Lower leg skin (tissue), 4 donors: ENCODE data around the gene HYLS1. TPM values are rescaled to one million over a fixed set of nuclear protein-coding genes. Genes with fewer than 3 reads are reported as not detected.
A peak's percentile ranks its signal among the peaks of the same experiment; 100 is the strongest.

Experiments used
- DNase-seq, 2 donors: peaks; one replicate each; pipeline ENCODE4 v3.0.0-alpha.2; 2019; ENCODE audit warnings: low spot score in 2 of 2
- H3K4me3 ChIP-seq: fragments of 200-600 bp; sonication (generic); 2 replicates; pipeline ENCODE4 v1.5.1; 2017; ENCODE audit warnings: mild to moderate bottlenecking, low read depth; ENCODE audit not compliant: poor library complexity, severe bottlenecking
- POLR2A ChIP-seq, 2 donors: fragments of 450-650 bp; IDR thresholded peaks; one replicate each; pipeline ENCODE4 v1.6.1; 2016 to 2017; ENCODE audit warnings: antibody characterized with exemption in 2 of 2, mild to moderate bottlenecking in 1 of 2, moderate library complexity in 1 of 2
- WGBS, 2 donors: methylation state at CpG; one replicate each; pipeline ENCODE4 v1.1.5; 2018; 5-methylcytosine and 5-hydroxymethylcytosine counted together
- intact Hi-C: fragments of 100-400 bp; cut with DNase I; formaldehyde crosslinking; loops from one replicate; pipeline ENCODE4 v1.15.0; 2023; ENCODE audit warnings: low total_unique reads
- total RNA-seq, 4 donors: library from RNA; depleted of rRNA; stranded (reverse); fragments of >200 nt; gene quantifications; one replicate each; pipeline ENCODE4 v1.1.0, GENCODE V29; 2016
- TF ChIP-seq, protein P1 (sequence below), 3 donors: fragments of 450-650 bp; IDR thresholded peaks; one replicate each; pipeline ENCODE4 v1.5.1; 2016; ENCODE audit warnings: antibody characterized with exemption in 3 of 3, mild to moderate bottlenecking in 3 of 3, moderate library complexity in 2 of 3

Gene HYLS1
- total RNA-seq, 4 donors from 2014 or later, result 0.99 to 2.8 (median 2.0) TPM

DNA sequence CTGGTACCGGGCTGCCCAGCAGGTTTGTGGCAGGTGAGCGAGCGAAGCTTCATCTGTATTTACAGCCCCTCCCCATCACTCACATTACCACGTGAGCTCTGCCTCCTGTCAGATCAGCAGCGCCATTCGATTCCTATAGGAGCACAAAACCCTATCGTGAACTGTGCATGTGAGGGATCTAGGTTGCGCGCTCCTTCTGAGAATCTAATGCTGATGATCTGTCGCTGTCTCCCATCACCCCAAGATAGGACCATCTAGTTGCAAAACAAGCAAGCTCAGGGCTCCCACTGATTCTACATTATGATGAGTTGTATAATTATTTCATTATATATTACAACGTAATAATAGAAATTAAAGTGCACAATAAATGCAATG, 42.6 kb downstream of the HYLS1 start:
- WGBS, 2 donors, result 92 to 93% methylated on average over 11 of the region's 11 CpGs
- no peak overlapping the region for H3K4me3 ChIP-seq
- intact Hi-C loops, result no loop called here
- TF ChIP-seq POLR2A (IDR thresholded peaks at IDR 0.05), result no peak
- TF ChIP-seq, protein P1, sequence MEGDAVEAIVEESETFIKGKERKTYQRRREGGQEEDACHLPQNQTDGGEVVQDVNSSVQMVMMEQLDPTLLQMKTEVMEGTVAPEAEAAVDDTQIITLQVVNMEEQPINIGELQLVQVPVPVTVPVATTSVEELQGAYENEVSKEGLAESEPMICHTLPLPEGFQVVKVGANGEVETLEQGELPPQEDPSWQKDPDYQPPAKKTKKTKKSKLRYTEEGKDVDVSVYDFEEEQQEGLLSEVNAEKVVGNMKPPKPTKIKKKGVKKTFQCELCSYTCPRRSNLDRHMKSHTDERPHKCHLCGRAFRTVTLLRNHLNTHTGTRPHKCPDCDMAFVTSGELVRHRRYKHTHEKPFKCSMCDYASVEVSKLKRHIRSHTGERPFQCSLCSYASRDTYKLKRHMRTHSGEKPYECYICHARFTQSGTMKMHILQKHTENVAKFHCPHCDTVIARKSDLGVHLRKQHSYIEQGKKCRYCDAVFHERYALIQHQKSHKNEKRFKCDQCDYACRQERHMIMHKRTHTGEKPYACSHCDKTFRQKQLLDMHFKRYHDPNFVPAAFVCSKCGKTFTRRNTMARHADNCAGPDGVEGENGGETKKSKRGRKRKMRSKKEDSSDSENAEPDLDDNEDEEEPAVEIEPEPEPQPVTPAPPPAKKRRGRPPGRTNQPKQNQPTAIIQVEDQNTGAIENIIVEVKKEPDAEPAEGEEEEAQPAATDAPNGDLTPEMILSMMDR (IDR thresholded peaks at IDR 0.05), result no peak
- no peak for DNase-seq

DNA sequence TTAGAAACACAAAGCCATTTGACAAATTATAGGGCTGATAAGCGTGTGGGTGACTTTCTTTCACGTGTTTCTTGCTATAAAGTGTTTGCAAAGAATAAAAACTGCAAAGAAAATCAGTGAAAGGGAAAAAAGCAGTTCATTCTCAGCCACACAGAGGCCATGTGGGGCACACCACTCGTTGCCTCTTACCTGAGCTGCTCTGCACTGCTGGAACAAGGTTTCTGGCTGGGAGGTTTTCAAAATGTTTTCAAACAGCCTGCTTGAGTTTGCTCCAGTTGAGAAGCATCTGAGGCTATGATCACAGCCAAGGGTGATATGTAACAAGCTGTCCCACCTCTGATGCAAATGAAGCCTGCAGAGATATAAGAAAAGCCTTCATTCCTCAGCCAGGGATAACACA, 43.6 kb downstream of the HYLS1 start:
- intact Hi-C loops, result no loop called here
- no peak for DNase-seq
- no peak overlapping the region for H3K4me3 ChIP-seq
- TF ChIP-seq, protein P1 (IDR thresholded peaks at IDR 0.05), result no peak
- TF ChIP-seq POLR2A (IDR thresholded peaks at IDR 0.05), result no peak
- WGBS, 2 donors, result 53 to 66% methylated on average over 3 of the region's 3 CpGs

DNA sequence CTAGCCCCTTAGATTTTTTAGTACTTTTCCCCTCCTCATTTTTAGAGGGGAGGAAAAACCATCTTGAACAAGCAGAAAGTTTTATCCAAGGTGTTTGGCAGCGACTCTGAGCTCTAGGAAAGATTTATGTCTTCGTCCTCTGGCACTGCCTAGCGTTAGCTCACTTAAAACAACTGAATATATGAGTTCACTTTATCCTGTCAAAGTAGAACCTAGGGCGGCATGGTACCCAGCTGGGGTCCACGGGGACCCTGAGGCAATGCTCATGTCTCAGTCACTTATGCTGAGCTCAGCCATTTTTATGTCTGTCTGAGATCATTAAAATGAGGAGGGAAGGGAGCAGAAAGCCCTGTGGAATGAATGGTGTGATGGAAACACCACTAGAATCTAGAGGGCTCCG, 44.2 kb downstream of the HYLS1 start:
- TF ChIP-seq POLR2A (IDR thresholded peaks at IDR 0.05), result no peak
- TF ChIP-seq, protein P1 (IDR thresholded peaks at IDR 0.05), result no peak
- WGBS, 2 donors, result 27 to 28% methylated on average over 6 of the region's 6 CpGs
- intact Hi-C loops, result no loop called here
- DNase-seq, result no peak
- H3K4me3 ChIP-seq, result no peak overlapping the region

DNA sequence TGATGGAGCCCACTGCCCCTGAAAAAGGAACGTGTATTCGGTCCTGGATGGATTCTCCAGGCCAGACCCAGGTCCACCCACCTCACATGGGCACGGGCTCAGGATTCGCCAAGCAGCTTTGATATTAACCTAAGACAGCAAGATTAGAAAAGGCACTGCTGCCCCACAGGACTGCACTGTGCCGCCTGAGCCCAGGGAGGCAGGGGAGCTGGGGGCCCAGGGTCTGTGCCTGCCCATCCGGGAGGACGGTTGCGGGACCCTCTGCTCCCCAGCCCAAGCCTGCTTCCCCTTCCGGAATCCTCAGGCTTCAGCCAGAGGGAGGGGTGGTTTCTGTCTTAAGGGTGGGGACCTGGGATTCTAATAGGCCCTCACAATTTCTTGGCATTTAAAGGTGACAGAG, 44.8 kb downstream of the HYLS1 start:
- no peak for TF ChIP-seq POLR2A (IDR thresholded peaks at IDR 0.05)
- TF ChIP-seq, protein P1 (IDR thresholded peaks at IDR 0.05), result no peak
- DNase-seq, result peak in 1 of 2 donors; percentile 78
- WGBS, 2 donors, result 84 to 87% methylated on average over 9 of the region's 9 CpGs
- intact Hi-C loops, result no loop called here
- H3K4me3 ChIP-seq, result no peak overlapping the region

DNA sequence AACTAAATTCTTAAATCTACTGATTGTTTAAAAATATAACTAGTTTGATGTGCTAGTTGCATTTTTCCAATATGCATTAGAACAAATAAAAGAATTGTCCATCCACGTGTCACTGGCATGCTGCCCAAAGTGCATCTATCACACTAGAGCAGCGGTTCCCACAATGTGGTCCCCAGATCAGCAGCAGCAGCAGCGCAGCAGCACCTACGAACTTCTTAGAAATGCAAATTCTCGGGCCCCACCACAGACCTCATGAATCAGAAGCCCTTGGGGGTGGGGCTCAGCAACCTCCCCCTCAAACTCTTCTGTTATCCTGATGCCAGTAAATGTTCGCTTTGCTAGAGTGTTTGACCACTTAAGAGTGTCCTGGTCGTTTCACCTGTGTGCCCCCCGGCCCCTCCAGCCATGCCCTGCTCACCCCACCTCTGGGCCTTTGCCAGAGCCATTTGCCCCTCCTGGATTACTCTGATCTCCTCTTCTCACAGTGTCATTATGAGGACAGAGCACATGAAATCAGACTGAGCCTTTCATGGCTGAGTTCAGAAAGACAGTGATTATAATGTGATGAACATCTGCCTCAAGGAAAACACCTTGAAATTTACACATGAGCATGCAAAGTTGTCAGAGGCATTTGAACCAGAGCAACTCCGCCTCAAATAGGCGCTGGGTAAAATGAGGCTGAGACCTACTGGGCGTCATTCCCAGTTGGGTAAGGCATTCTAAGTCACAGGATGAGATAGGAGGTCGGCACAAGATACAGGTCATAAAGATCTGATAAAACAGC, 45.8 kb downstream of the HYLS1 start:
- H3K4me3 ChIP-seq, result no peak overlapping the region
- peak in 1 of 2 donors; percentile 75 for DNase-seq
- TF ChIP-seq, protein P1 (IDR thresholded peaks at IDR 0.05), result no peak
- TF ChIP-seq POLR2A (IDR thresholded peaks at IDR 0.05), result no peak
- 68 to 73% methylated on average over 12 of the region's 12 CpGs for WGBS, 2 donors
- intact Hi-C loops, result no loop called here

DNA sequence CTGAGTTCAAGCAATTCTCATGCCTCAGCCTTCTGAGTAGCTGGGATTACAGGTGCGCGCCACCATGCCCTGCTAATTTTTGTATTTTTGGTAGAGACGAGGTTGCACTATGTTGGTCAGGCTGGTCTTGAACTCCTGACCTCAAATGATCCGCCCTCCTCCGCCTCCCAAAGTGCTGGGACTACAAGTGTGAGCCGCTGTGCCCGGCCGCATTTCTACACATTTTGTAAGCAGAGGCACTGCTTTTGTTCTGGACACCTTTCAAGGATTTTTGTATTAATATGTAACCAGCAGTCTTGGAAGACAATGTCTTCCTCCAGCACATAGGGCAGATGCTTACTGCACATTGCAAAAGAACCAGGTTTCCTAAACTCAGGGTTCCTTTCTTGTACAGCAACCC, 47.0 kb downstream of the HYLS1 start:
- no peak for TF ChIP-seq POLR2A (IDR thresholded peaks at IDR 0.05)
- TF ChIP-seq, protein P1 (IDR thresholded peaks at IDR 0.05), result no peak
- DNase-seq, result peak in 1 of 2 donors; percentile 59
- 97% methylated on average over 8 of the region's 8 CpGs for WGBS, 2 donors
- H3K4me3 ChIP-seq, result no peak overlapping the region
- intact Hi-C loops, result no loop called here
